HK-2 (cell line): ENCODE results near the gene TRAPPC10.

ENCODE experiments used
- DNase-seq: peaks from one replicate; pipeline ENCODE4 v3.0.0-alpha.2; 2018; ENCODE audit not compliant: unreplicated experiment

Gene TRAPPC10

DNA sequence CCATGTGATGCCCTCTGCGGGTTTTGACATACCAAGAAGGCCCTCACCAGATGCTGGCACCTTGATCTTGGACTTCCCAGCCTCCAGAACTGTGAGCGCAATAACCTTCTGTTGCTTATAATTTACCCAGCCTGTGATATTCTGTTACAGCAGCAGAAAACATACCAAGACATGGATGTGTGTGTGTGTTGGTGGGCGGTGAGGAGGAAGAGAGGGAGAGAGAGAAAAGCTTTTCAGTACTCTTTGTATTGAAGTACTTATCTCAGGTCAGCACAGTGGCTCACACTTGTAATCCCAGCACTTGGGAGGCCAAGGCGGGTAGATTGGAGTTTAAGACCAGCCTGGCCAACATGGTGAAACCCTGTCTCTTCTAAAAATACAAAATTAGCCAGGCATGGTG lies 23.1 kb downstream of the TRAPPC10 start:
- DNase-seq, result no peak

DNA sequence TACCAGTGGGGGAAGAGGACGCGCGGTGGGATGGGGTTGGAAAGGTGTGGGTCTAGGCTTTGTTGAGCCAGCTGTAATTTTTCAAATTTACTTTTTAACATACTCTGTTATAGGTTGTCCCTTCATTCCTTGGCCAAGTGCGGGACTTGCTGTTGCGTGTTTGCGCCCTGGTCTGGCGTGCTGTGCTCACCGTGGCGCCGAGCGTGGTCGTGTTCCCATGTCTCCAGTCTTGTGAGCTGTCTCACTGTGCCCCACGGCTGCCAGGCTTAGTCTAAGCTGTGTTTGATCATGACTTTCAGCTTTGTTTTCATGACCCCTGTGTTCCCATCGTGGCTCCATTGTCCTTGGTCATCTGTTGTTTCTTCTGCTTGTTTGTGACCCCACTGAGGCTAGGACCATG lies 26.0 kb downstream of the TRAPPC10 start:
- no peak for DNase-seq

DNA sequence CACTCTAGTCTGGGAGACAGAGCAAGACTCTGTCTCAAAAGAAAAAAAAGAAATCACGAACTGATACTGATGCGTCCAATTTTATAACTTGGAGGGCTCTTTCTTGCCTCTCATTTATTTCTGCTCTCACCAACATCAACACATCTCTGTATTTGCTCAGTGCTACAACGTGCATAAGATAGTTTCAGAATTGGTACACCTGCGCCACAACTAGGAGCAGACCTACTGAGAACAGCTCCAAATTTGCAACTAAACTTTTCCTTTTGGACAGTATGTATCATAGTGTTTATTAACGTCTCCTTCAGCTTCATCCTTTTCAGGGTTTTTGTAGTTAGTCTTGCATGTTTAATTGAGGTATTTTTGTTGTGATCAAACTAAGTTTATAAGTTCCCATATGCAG lies 27.7 kb downstream of the TRAPPC10 start:
- DNase-seq, result no peak

DNA sequence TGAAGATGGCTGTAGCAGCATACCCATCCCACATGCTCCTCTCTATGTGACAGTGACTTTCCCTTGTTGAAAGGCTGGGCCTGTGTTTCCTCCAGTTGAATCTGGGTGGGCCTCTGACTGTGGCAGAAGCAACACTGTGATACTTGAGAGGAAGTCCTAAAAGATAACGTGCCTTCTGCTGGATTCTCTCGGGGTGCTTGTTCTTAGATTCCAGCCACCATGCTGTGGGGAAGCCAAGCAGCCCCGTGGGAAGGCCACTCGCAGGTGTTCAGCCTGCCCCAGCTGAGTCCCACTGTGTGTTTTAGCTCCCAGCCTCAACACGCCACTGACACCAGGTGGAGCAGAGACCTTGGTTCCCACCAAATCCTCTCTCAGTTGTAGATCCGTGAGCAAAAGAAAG lies 31.5 kb downstream of the TRAPPC10 start:
- no peak for DNase-seq

DNA sequence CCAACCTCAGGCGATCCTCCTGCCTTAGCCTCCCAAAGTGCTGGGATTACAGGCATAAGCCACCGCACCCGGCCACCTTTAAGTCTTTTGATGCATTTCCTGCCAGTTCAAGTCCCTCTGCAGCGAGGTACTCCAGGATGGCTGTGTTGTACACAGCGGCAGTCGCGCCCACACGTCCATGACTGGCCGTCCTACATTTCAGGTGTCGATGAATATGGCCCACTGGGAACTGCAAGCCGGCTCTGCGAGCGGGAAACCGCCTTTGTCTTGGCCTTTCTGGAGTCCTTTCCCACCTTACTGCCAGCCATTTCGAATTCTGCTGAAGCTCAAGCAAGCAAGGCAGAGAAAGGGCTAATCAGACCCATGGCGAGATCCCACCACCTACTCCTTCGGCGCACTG lies 34.6 kb downstream of the TRAPPC10 start:
- no peak for DNase-seq

DNA sequence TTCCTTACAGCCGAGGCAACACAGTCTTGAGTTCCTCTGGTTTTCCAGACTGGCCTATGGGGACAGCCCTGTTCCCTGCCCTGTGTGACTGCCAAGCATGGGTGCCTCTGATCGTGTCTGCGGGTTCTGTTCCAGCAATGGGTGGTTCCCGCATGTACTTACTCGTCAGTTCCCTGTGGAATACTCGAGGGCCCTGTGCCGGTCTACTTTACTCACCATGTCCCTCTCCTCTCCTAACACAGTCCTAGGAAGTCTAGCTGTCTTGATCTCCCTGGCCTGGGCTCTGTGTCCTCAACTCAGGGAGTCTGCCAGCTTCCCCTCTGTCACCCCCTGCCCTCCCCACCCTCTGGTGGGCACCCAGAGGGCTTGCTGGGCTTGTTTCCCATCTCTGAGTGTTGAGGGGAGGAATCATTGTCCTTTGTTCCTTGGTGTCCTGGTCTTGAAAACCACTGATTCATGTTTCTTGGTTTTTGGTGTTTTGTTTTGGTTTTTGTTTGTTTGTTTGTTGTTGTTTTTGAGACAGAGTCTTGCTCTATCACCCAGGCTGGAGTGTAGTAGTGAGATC lies 36.0 kb downstream of the TRAPPC10 start:
- no peak for DNase-seq

DNA sequence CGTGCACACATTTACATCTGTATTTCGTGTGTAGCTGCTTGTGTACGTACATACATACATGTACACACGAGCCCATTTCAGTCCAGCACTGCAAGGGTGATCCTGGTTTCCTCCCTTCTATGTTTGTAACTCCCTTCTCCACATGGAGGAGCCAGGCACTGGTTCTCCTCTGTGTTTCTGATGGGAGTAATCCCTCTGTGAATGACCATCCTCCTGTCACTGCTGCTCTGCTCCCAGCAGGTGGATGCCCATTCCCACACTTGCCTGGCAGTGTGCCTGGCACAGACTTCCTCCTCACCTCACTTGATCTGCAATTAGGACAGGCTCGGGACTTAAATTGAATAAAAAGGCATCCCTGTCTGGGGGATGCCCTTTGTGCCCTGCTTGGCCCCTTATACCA lies 37.1 kb downstream of the TRAPPC10 start:
- DNase-seq, result no peak

DNA sequence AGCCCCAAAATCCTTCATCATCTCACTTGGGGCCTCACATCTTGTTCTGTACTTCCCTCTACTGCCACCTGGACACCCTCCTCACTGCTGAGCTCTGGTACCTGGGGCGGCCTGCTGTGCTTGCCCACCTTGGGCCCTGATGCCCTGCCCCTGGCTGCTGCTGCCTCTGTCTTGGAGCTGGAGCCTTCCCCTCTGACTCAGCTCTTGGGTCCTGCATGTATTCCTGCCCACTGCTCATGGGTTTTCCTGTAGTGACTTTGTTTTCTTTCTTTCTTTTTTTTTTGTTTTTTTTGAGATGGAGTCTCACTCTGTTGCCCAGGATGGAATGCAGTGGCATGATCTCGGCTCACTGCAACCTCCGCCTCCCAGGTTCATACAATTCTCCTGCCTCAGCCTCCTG lies 37.5 kb downstream of the TRAPPC10 start:
- no peak for DNase-seq

DNA sequence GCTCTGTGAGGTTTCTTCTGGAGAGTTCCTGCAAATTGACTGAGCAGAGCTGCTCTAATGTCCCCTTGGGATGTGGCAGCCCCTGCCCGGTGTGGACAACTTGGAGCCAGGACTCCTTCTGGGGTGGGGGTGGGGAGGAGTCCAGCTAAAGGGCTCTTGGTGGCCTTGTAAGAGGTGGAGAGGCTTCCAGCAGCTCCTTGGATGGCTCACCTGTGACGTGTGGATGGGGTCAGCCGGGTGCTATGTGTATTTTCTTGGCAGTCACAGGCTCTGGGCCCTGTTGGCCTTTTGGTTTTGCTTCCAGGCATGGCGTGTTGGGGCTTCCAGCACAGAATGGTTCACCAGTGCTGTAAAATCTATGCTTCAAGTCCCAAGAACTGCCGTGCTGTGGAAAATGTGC lies 38.2 kb downstream of the TRAPPC10 start:
- DNase-seq, result no peak

DNA sequence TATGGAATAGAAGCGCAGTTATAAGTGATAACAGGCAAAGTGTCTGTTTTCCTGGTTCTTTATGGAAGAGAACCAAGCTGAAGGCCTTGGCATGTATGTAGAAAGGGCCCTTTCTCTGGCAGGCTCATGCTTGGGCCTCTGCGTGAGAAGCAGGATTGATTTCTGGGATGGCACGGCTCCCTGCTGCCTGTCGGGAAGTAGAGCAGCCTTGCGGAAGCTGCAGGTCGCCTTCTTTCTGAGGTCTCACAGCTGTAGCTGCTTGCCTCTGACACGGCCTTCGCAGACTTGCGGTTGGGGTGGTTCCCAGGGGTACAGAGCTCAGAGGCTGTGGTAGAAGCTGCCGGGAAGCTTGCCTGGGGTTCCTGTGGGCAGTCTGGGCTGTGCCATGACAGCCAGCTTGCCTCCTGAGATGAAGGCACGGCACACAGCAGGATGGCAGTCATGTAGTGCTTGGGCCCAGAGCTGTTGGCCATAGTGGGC lies 39.4 kb downstream of the TRAPPC10 start:
- no peak for DNase-seq

DNA sequence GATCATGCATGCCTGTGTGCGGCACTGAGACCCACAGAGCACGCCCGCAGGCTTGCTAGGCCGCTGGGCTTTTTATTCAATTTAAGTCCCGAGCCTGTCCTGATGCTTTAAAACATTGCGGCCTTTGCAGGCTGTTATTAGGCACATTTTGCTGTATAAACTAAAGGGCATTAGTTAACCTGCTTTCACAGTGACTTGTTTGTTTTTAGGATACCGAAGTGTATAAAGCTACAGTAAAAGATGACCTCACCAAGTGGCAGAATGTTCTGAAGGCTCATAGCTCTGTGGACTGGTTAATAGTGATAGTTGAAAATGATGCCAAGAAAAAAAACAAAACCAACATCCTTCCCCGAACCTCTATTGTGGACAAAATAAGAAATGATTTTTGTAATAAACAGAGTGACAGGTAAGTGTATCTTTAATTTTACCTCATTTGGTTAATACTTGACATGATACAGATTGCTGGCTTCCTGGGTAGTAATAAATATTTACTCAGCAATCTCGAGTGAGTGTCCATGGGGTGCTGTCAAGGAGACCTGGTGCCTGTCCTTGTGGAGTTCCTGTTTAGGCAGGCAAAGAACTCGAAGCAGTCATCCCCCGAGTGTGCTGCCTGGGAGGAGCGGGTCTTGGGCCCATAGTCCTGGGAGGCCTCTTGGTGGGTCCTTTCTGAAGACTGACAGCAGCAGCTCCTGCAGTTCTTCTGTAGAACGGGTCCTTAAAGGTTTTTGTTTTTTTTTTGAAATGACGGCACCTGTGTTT lies 40.1 kb downstream of the TRAPPC10 start:
- DNase-seq, result no peak

DNA sequence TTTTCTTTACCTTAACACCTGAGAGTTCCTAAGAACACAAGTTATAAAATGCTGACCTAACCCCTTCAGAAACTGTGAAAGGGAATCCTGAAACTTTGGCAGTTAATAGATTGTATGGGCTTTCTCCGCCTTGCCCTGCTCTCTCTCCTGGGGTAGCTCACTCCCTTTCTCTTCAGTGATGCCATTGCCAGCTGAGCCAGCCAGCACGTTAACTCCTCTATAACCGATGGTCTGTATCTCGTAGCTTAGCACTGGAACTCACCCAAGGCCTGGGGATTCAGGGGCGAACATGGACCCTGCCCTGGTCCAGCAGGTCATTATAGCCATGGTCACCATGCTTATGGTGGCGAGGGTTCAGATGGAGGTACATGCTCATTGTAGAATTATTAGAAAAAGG lies 40.7 kb downstream of the TRAPPC10 start:
- no peak for DNase-seq

DNA sequence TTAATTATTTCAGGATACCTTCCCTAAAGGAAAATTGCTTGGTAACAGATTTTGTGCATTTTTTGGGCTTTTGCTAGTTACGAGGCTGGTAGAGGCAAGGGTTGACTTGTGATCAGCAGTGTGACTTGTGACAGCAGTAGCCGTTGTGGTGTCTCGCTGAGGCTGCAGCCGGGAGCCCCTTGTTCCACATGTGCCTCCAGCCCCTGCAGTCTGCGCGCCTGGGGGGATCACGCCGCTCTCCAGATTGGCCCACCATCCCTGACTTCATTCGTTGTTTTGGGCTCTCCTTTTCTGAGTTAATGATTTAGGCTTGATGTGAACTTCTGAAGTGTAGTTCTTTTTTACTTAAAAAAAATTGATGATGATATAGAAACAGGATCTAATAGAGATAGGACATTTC lies 41.5 kb downstream of the TRAPPC10 start:
- DNase-seq, result no peak

DNA sequence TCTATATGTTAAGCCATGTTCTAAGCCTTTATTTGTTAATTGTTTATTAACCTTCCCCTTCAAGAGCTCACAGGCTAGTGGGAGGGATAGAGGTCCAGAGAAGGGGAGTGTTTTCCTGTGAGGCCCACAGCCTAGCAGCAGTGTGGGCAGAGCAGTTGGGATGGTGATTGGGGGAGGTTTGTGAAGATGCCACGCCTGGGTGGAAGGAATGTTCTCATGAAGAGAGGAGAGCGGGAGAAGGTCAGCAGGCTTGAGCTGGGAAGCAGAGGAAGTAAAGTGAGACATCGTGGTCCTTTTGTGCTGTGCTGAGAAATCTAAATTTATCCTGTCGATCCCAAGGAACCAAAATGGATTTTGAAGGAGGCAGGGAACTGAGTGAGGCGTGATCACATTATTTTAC lies 42.6 kb downstream of the TRAPPC10 start:
- no peak for DNase-seq

DNA sequence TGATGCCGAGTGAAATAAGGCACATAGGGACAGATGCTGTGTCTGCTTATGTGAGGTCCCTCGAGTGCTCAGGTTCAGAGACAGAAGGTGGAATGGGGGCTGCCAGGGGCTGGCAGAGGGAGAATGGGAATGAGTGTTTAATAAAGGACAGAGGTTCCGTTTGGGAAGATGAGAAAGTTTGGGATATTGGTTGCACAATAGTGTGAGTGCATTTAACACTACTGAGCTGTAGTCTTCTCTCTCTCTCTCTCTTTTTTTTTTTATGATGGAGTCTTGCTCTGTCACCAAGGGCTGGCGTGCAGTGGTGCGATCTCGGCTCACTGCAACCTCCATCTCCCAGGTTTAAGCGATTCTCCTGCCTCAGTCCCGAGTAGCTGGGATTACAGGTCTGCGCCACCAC lies 44.9 kb downstream of the TRAPPC10 start:
- no peak for DNase-seq

DNA sequence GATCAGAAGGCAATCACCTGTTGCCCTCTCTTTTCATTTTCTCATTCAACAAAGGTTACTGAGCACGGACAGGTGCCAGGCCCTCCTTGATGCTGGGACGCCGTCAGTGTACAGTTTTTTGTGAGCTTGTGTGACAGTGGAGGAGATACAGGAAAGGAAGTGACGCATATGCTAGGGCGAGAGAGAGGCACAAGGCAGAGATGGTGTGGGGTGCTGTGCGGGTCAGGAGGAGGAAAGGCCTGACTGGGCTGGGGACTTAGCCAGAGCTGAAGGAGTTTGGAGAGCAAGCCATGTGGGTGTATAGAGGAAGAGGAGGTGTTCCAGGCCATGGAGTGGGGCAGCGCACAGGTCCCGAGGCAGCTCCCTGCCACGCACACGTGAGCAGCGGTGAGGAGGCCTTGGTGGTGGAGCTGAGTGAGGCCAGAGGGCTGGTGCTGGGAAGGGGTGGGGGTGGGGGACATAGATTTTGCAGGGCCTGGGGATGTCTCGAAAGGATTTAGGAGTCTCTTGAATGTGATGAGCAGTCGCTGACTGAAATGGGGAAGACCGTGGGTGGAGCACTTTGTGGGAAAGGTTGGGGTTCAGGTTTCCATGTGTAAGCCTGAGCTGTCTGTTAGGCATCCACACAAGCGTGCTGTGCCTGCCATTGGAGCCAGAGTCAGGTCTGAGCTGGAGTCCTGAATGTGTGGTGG lies 46.0 kb downstream of the TRAPPC10 start:
- DNase-seq, result no peak

DNA sequence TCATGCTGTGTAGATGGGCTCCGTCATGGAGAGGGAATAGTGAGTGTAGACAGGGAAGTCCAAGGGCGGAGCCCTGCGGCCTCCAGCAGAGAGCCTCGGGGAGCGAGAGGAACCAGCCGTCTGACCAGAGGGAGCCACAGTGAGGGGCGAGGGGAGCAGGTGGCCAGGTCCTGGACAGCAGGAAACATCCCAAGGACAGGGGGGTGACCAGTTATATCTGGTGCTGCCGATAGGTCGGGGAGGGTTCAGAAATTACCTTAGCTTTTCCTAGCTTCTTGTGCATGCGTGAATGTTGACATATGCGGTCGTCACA lies 46.5 kb downstream of the TRAPPC10 start:
- DNase-seq, result no peak

DNA sequence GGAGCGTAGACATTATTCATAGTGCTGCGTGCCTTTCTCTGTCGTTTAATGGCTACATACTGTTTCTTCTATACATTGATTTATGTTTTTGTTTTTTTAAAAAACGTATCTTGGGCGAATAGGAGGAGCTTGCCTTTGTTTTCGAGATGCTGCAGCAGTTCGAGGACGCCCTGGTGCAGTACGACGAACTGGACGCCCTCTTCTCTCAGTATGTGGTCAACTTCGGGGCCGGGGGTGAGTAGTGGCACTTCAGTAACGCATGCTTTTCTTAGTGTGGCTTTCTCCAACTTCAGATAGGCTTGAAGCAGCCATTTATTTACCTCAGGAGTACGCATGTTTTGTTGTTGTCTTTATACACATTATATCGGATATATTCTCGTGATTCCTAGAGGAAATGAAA lies 46.9 kb downstream of the TRAPPC10 start:
- DNase-seq, result no peak

DNA sequence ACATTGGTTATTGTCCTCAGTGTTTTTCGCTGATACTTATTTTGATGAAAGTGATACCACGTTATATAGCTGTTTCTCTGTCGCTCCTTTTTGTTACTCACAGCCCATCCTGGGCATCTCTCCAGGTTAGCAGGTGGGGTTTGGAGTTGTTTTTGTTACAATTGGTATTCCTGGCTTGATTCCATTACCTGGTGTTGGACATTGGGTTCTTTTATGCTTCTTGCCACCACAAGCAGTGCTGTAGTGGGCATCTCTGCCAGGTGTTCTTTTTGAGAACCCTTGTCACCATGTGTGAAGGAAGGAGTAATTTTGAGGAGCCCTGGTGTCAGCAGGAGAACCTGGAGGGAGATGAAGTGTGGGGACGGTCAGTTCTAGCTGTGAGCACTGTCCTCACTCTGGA lies 47.6 kb downstream of the TRAPPC10 start:
- no peak for DNase-seq

DNA sequence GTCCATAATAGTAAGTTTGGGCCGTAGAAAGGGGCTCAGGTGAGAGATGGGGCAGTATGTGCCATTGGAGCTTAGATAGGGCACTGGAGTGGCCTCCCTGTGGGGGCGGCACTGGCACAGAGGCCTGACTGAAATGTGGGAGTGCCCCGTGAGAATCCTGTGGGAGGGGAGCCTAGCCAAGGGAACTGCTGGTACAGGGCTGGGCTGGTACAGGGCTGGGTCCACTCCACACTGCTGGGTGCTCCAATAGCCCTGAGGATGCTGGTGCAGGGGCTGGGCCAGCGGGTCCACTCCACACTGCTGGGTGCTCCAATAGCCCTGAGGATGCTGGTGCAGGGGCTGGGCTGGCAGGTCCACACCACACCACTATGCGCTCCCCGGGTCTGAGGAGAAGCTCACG lies 50.3 kb downstream of the TRAPPC10 start:
- DNase-seq, result no peak

DNA sequence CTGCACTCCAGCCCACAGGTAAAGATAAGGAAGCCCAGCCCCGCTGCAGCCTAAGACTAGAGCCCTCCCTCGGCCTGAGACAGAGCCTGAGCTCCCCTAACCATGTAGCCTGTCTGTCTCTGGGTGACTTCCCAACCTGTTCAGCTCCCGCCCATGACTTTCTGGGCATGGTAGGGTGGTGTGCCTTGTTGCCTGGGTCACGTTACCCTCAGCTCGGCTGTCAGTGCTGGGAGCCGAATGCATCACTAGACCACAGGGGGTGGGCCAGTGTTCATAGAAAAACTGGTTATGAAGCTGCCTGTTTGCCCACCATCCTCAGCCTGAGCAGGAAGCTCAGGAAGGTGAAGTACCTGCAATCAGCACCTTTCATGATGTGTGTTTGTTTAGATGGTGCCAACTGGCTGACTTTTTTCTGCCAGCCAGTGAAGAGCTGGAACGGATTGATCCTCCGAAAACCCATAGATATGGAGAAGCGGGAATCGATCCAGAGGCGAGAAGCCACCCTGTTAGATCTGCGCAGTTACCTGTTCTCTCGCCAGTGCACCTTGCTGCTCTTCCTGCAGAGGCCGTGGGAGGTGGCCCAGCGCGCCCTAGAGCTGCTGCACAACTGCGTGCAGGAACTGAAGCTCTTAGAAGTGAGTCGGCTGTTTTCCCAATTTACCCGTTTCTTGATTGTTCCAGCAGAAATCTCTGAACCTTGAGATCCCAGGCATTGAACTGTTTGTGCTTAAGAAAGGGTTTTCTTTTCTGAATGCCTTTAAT lies 51.2 kb downstream of the TRAPPC10 start:
- DNase-seq, result no peak

DNA sequence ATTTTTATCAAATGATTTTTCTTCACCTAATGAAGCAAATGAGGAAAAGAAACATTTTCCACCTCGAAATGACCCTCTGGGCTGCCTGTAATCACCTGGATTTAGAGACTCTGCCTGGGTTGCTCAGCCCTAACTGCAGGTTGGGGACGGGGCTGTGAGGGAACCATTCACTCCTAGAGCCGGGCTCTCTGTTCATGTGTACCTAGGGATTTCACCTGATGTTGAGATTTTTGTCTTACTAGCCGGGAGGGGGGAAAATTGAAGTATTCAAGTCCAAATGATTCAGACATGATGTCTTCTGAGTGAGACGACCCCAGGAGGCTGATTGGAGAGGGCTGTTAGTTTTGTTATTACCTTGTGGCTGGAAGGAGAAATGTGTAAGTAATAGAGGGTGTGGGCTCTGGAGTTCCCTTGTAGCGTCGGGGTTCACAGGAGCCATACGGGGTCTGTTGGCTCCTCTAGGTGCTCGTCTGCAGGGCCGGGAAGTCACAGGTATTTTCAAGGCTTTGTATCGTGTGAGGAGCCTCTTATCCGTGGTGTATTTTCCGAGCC lies 52.8 kb downstream of the TRAPPC10 start:
- no peak for DNase-seq
